Measurements from ENCODE around the gene RAB22A.

RAB22A gene

DNA sequence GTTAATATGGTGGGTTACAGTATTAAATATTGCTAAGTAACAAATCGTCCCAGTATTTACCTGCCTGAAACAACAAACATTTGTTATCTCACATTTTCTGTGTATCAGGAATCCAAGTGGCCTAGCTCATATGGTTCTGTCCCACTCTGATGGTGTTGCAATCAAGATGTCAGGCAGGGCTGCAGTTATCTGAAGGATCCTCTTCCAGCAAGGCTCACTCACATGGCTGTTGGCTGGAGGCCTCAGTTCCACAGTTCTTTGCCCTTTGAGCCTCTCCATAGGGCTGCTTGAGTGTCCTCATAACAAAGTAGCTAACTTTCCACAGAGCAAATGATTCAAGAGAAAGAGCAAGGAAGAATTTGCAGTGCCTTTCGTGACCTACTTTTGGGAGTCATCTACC, 17.7 kb downstream of the RAB22A start:
- no peaks in the 10 kb centered on the region; a peak in 2 of 22 replicates for H3K9me3 ChIP-seq (replicated peaks in 1 of 11)
- TF ChIP-seq Cebpa-rat (IDR thresholded peaks at IDR 0.05), result no peak
- no peak overlapping the region for H3K27ac ChIP-seq
- peaks cover 0 to 37% (median 0%) of the 10 kb centered on the region in 10 experiments; a peak in 6 of 20 replicates for H3K4me1 ChIP-seq
- H3K4me3 ChIP-seq, result no peak overlapping the region
- H4K20me1 ChIP-seq, result peaks cover 0 to 95% (median 55%) of the 10 kb centered on the region in 11 experiments; a peak in 14 of 22 replicates
- H3K4me2 ChIP-seq, result no peak overlapping the region
- no peak overlapping the region for H3K9ac ChIP-seq
- H3K36me3 ChIP-seq, result peaks cover 8 to 35% (median 15%) of the 10 kb centered on the region in 11 experiments; a peak in 18 of 22 replicates
- H3K27me3 ChIP-seq, result no peaks in the 10 kb centered on the region

DNA sequence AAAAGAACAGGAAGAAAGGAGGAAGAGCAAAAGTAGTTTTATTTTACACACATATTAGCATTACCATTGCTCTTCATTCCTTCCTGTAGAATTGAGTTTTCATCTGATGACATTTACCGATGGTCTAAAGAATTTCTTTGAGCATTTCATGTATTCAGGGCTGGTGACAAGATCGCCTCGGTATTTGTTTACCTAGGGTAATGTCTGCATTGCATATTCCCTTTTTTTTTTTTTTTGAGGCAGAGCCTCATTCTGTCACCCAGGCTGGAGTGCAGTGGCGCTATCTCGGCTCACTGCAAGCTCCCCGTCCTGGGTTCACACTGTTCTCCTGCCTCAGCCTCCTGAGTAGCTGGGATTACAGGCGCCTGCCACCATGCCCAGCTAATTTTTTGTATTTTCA, 19.3 kb downstream of the RAB22A start:
- H3K9ac ChIP-seq, result no peak overlapping the region
- no peak overlapping the region for H3K4me2 ChIP-seq
- H3K9me3 ChIP-seq (replicated peaks in 1 of 11), result no peaks in the 10 kb centered on the region; a peak in 3 of 22 replicates
- H3K27me3 ChIP-seq, result no peaks in the 10 kb centered on the region
- peaks cover 16 to 50% (median 27%) of the 10 kb centered on the region in 11 experiments; a peak in 18 of 22 replicates for H3K36me3 ChIP-seq
- peaks cover 0 to 93% (median 48%) of the 10 kb centered on the region in 11 experiments; a peak in 14 of 22 replicates for H4K20me1 ChIP-seq
- H3K4me1 ChIP-seq, result peaks cover 0 to 37% (median 0%) of the 10 kb centered on the region in 10 experiments; a peak in 6 of 20 replicates
- no peak overlapping the region for H3K4me3 ChIP-seq
- H3K27ac ChIP-seq, result no peak overlapping the region
- TF ChIP-seq Cebpa-rat (IDR thresholded peaks at IDR 0.05), result no peak

DNA sequence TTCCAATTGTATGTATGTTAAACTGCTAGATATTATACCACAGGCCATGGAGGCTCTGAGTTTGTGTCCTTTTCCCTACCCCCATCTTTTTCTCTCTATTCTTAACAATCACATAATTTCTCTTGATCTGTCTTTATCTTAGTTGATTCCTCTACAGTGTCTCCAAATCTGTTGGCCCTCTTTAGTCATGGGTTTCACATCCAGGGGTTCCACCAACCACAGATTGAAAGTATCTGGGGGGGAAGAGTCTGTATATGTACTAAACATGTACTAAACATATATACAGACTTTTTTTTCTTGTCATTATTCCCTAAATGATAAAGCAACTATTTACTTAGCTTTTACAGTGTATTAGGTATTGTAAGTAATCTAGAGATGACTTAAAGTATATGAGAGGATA, 20.2 kb downstream of the RAB22A start:
- no peak overlapping the region for H3K4me3 ChIP-seq
- no peaks in the 10 kb centered on the region; a peak in 2 of 22 replicates for H3K9me3 ChIP-seq (replicated peaks in 1 of 11)
- no peak overlapping the region for H3K9ac ChIP-seq
- H3K27me3 ChIP-seq, result no peaks in the 10 kb centered on the region
- peaks cover 15 to 50% (median 30%) of the 10 kb centered on the region in 11 experiments; a peak in 19 of 22 replicates for H3K36me3 ChIP-seq
- TF ChIP-seq Cebpa-rat (IDR thresholded peaks at IDR 0.05), result no peak
- H3K4me1 ChIP-seq, result peaks cover 0 to 37% (median 0%) of the 10 kb centered on the region in 10 experiments; a peak in 6 of 20 replicates
- H4K20me1 ChIP-seq, result peaks cover 0 to 93% (median 56%) of the 10 kb centered on the region in 11 experiments; a peak in 14 of 22 replicates
- H3K4me2 ChIP-seq, result no peak overlapping the region
- no peak overlapping the region for H3K27ac ChIP-seq

- H3K36me3 ChIP-seq, result peaks cover 15 to 45% (median 30%) of the 10 kb centered on the region in 11 experiments; a peak in 19 of 22 replicates
- H3K4me1 ChIP-seq, result peaks cover 0 to 35% (median 0%) of the 10 kb centered on the region in 10 experiments; a peak in 6 of 20 replicates
- H3K9me3 ChIP-seq (replicated peaks in 1 of 11), result no peaks in the 10 kb centered on the region; a peak in 1 of 22 replicates
- H3K27ac ChIP-seq, result no peak overlapping the region
- no peaks in the 10 kb centered on the region for H3K27me3 ChIP-seq
- peaks cover 0 to 95% (median 56%) of the 10 kb centered on the region in 11 experiments; a peak in 14 of 22 replicates for H4K20me1 ChIP-seq
- TF ChIP-seq Cebpa-rat (IDR thresholded peaks at IDR 0.05), result no peak
- peak overlapping the region in 2 of 11 experiments; percentile 8 to 24; a peak in 1 of 22 replicates for H3K4me2 ChIP-seq
- H3K9ac ChIP-seq, result no peak overlapping the region
- H3K4me3 ChIP-seq, result no peak overlapping the region
Measured at GRCh38 chr20:58330249-58330648, 20.7 kb downstream of the RAB22A start.

DNA sequence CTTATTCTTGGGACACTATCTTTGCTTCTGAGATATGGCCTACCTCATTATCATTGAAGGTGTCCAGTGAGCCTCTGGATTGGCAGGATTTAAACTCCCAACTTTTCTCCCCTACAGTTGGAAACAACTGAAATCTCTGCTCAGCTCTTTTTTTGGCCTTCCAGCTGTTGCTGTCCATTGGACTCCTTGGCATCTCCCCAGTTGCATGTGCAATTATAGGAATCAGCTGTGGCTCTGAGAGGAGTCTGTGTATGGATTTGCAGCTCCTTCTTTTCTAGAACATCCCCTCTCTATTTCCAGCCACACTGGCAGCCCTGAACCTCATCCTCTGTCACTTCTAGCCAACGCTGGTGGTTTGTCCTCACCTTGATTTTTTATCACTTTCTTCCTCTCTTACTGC, 21.2 kb downstream of the RAB22A start:
- no peak for TF ChIP-seq Cebpa-rat (IDR thresholded peaks at IDR 0.05)
- peak overlapping the region in 2 of 11 experiments; percentile 8 to 24; a peak in 1 of 22 replicates for H3K4me2 ChIP-seq
- H3K36me3 ChIP-seq, result peaks cover 15 to 44% (median 30%) of the 10 kb centered on the region in 11 experiments; a peak in 19 of 22 replicates
- H3K27me3 ChIP-seq, result no peaks in the 10 kb centered on the region
- peaks cover 0 to 31% (median 0%) of the 10 kb centered on the region in 10 experiments; a peak in 6 of 20 replicates for H3K4me1 ChIP-seq
- peaks cover 0 to 95% (median 56%) of the 10 kb centered on the region in 11 experiments; a peak in 14 of 22 replicates for H4K20me1 ChIP-seq
- H3K9ac ChIP-seq, result no peak overlapping the region
- no peak overlapping the region for H3K4me3 ChIP-seq
- no peaks in the 10 kb centered on the region; a peak in 1 of 22 replicates for H3K9me3 ChIP-seq (replicated peaks in 1 of 11)
- no peak overlapping the region for H3K27ac ChIP-seq

DNA sequence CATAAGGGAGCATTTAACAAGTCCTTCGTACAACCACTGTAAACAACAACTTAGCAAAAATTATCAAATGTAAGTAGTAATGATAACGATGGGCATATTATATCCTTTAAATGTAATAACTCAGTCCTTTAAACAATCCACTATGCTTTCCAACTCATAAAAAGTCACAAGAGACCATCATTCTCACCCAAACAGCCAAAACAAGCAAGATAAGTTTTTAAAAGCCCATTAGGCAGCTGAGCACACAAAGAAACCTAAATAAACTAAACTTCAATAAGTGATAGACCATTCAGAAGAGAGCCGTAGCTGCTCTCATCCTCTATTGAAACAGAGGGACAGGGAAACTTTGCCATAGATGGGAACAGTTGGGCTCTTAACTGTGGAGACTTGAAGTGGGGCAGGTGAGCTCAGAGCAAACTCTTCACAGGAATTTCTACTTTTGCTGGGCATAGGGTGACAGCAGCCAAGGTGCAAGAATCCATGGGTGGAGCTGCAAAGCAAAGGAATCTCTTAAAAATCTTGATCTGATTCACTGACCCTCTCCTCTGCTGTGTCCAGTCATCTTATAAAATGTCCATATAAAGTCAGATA, 22.5 kb downstream of the RAB22A start:
- Histone ChIP-seq H3K9ac (no peak overlapping the region), H3K27ac (no peak overlapping the region), H3K27me3 (no peaks in the 10 kb centered on the region), H3K36me3 (peaks cover 20 to 53% (median 31%) of the 10 kb centered on the region in 11 experiments; a peak in 20 of 22 replicates), H4K20me1 (peaks cover 0 to 90% (median 49%) of the 10 kb centered on the region in 11 experiments; a peak in 14 of 22 replicates), H3K9me3 (replicated peaks in 1 of 11) (no peaks in the 10 kb centered on the region; a peak in 1 of 22 replicates), H3K4me1 (peaks cover 0 to 17% (median 0%) of the 10 kb centered on the region in 10 experiments; a peak in 6 of 20 replicates), H3K4me2 (0 out of 22 replicates have a peak overlapping the region, but pooled peaks of 1 of the 11 experiments have one; percentile 2), H3K4me3 (no peak overlapping the region)
- TF ChIP-seq Cebpa-rat (IDR thresholded peaks at IDR 0.05), result no peak

GRCh38 chr20:58339741-58340140, 30.2 kb downstream of the RAB22A start:
- peak overlapping the region in 1 of 11 experiments; percentile 30; a peak in 3 of 22 replicates for H3K4me2 ChIP-seq
- H3K36me3 ChIP-seq, result peaks cover 22 to 67% (median 38%) of the 10 kb centered on the region in 11 experiments
- no peak overlapping the region for H3K4me3 ChIP-seq
- no peak overlapping the region for H3K27ac ChIP-seq
- peaks cover 6 to 94% (median 32%) of the 10 kb centered on the region in 11 experiments; a peak in 15 of 22 replicates for H4K20me1 ChIP-seq
- no peaks in the 10 kb centered on the region for H3K27me3 ChIP-seq
- peaks cover 0 to 21% (median 8%) of the 10 kb centered on the region in 11 experiments; a peak in 8 of 22 replicates for H3K9me3 ChIP-seq (replicated peaks in 1 of 11)
- H3K9ac ChIP-seq, result no peak overlapping the region
- no peak for TF ChIP-seq Cebpa-rat (IDR thresholded peaks at IDR 0.05)
- peaks cover 0 to 29% (median 2%) of the 10 kb centered on the region in 10 experiments; a peak in 9 of 20 replicates for H3K4me1 ChIP-seq

- peaks cover 6 to 93% (median 30%) of the 10 kb centered on the region in 11 experiments; a peak in 15 of 22 replicates for H4K20me1 ChIP-seq
- H3K4me2 ChIP-seq, result peak overlapping the region in 4 of 11 experiments; percentile 30 to 75 (median 56); a peak in 7 of 22 replicates
- H3K27ac ChIP-seq, result no peak overlapping the region
- H3K4me3 ChIP-seq, result no peak overlapping the region
- no peaks in the 10 kb centered on the region for H3K27me3 ChIP-seq
- no peak for TF ChIP-seq Cebpa-rat (IDR thresholded peaks at IDR 0.05)
- H3K36me3 ChIP-seq, result peaks cover 26 to 70% (median 42%) of the 10 kb centered on the region in 11 experiments
- peaks cover 0 to 29% (median 2%) of the 10 kb centered on the region in 10 experiments; a peak in 9 of 20 replicates for H3K4me1 ChIP-seq
- H3K9me3 ChIP-seq (replicated peaks in 1 of 11), result peaks cover 0 to 21% (median 8%) of the 10 kb centered on the region in 11 experiments; a peak in 8 of 22 replicates
- H3K9ac ChIP-seq, result no peak overlapping the region
Measured at GRCh38 chr20:58340151-58340550, 30.6 kb downstream of the RAB22A start.

DNA sequence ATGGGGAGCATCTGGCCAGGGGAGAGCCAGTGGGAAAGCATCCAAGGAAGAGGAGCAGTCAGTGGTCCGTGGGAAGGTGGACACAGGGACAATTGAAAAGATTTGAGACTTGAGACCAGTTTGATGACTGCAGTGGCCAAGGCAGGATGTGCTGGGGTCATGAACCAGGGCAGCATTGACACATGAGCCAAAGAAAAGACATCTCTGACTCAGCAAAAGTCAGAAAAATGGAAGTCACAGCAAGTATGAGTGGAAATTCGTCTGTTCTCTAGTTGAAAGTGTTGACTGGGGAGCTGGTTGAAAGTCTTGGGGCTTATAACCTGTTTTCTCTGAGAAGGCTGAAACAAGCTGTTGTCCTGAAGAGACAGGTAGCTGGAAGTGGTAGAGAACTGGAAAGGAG, 31.3 kb downstream of the RAB22A start:
- Histone ChIP-seq H4K20me1 (peaks cover 6 to 93% (median 36%) of the 10 kb centered on the region in 11 experiments; a peak in 15 of 22 replicates), H3K9me3 (replicated peaks in 1 of 11) (peaks cover 0 to 21% (median 8%) of the 10 kb centered on the region in 11 experiments; a peak in 8 of 22 replicates), H3K36me3 (peaks cover 33 to 77% (median 49%) of the 10 kb centered on the region in 11 experiments), H3K4me2 (peak overlapping the region in 4 of 11 experiments; percentile 30 to 75 (median 56); a peak in 8 of 22 replicates), H3K27ac (0 out of 22 replicates have a peak overlapping the region, but pooled peaks of 1 of the 11 experiments have one; percentile 2), H3K4me3 (no peak overlapping the region), H3K4me1 (peaks cover 0 to 29% (median 2%) of the 10 kb centered on the region in 10 experiments; a peak in 9 of 20 replicates), H3K27me3 (no peaks in the 10 kb centered on the region), H3K9ac (no peak overlapping the region)
- TF ChIP-seq Cebpa-rat (IDR thresholded peaks at IDR 0.05), result no peak

Data from BLaER1 treated with 17β-estradiol and CSF1 and Interleukin-3, amounts not matched to agents 10 nM and 100 nM (cell line).